GM23248 (cell line): ENCODE results near the gene LCMT2. TPM values are rescaled to one million over a fixed set of nuclear protein-coding genes. Genes with fewer than 3 reads are reported as not detected.
"Not testable (repeated sequence)": the region's sequence is repeated elsewhere in the genome, so short reads cannot be mapped to it uniquely, and the experiment has no call there.

Experiments used
- DNase-seq: peaks from one replicate; pipeline ENCODE4 v3.0.0-alpha.2; 2015
- H2AFZ ChIP-seq: fragments of 200-600 bp; sonication (generic); 2 replicates; pipeline ENCODE4 v1.6.1; 2016; ENCODE audit warnings: antibody characterized with exemption
- H3F3A ChIP-seq: fragments of 200-600 bp; sonication (generic); 2 replicates; pipeline ENCODE4 v1.6.1; 2016; ENCODE audit warnings: mild to moderate bottlenecking, antibody characterized with exemption, mixed run types; ENCODE audit not compliant: insufficient read depth
- H3K27ac ChIP-seq: fragments of 200-600 bp; sonication (generic); 2 replicates; pipeline ENCODE4 v1.5.1; 2016; ENCODE audit warnings: mild to moderate bottlenecking
- H3K27me3 ChIP-seq: fragments of 200-600 bp; sonication (generic); replicated peaks from 2 replicates; pipeline ENCODE4 v1.6.1; 2016; ENCODE audit warnings: mild to moderate bottlenecking; ENCODE audit not compliant: insufficient read depth
- H3K36me3 ChIP-seq: fragments of 200-600 bp; sonication (generic); 2 replicates; pipeline ENCODE4 v1.6.1; 2016; ENCODE audit warnings: low read depth, mild to moderate bottlenecking
- H3K4me1 ChIP-seq: fragments of 200-600 bp; sonication (generic); 2 replicates; pipeline ENCODE4 v1.6.1; 2016; ENCODE audit warnings: mild to moderate bottlenecking; ENCODE audit not compliant: insufficient read depth
- H3K4me2 ChIP-seq: fragments of 200-600 bp; sonication (generic); one replicate; pipeline ENCODE4 v1.6.1; 2016; ENCODE audit warnings: mild to moderate bottlenecking; ENCODE audit not compliant: unreplicated experiment
- H3K4me3 ChIP-seq: fragments of 200-600 bp; sonication (generic); 2 replicates; pipeline ENCODE4 v1.5.1; 2016; ENCODE audit warnings: mild to moderate bottlenecking
- H3K79me2 ChIP-seq: fragments of 200-600 bp; sonication (generic); 2 replicates; pipeline ENCODE4 v1.6.1; 2016; ENCODE audit warnings: mild to moderate bottlenecking; ENCODE audit not compliant: insufficient read depth
- H3K9ac ChIP-seq: fragments of 200-600 bp; sonication (generic); 2 replicates; pipeline ENCODE4 v1.6.1; 2016; ENCODE audit warnings: mild to moderate bottlenecking
- H3K9me2 ChIP-seq: fragments of 200-600 bp; sonication (generic); 2 replicates; pipeline ENCODE4 v1.6.1; 2016; ENCODE audit warnings: mixed run types, mild to moderate bottlenecking, moderate library complexity; ENCODE audit not compliant: insufficient read depth
- H3K9me3 ChIP-seq: fragments of 200-600 bp; sonication (generic); one replicate; pipeline ENCODE4 v1.6.1; 2017; ENCODE audit warnings: low read depth
- H4K20me1 ChIP-seq: fragments of 200-600 bp; sonication (generic); 2 replicates; pipeline ENCODE4 v1.6.0; 2016; ENCODE audit not compliant: insufficient read depth
- EZH2 ChIP-seq: fragments of 200-600 bp; sonication (generic); IDR thresholded peaks from 2 replicates; pipeline ENCODE4 v1.6.1; 2018; ENCODE audit warnings: antibody characterized with exemption, mild to moderate bottlenecking; ENCODE audit not compliant: insufficient read depth, poor library complexity, severe bottlenecking
- EZH2phosphoT487 ChIP-seq: fragments of 200-600 bp; sonication (generic); IDR thresholded peaks from 2 replicates; pipeline ENCODE4 v1.6.1; 2018; ENCODE audit warnings: antibody characterized with exemption, moderate library complexity, mild to moderate bottlenecking, low read depth; ENCODE audit not compliant: insufficient read depth
- WGBS, 2 experiments: methylation state at CpG; one replicate each; pipeline ENCODE4 v1.1.6; 2015 to 2017; ENCODE audit warnings: low lambda C conversion rate in 2 of 2, low coverage in 1 of 2; ENCODE audit errors: missing lambda C conversion rate in 2 of 2; 5-methylcytosine and 5-hydroxymethylcytosine counted together
- in situ Hi-C: fragments of 300-500 bp; cut with MboI; formaldehyde crosslinking; loops from 2 replicates; pipeline ENCODE4 v1.15.0; 2020
- polyA plus RNA-seq: library from polyadenylated mRNA; unstranded; fragments of >200 nt; fragmentation: Nextera tagmentation; extraction: Ambion mirVana; gene quantifications from 2 replicates; pipeline ENCODE4 v1.2.1, GENCODE V29; 2016
- total RNA-seq: library from RNA; depleted of rRNA; stranded (reverse); fragments of >200 nt; shearing (Covaris generic); gene quantifications from 2 replicates; pipeline ENCODE4 v1.2.3, GENCODE V29; 2014

The LCMT2 gene
- total and polyA plus RNA-seq, 2 experiments from 2014 or later: 7.7 to 8.4 TPM

GRCh38 chr15:43293432-43293831 is 36.9 kb downstream of the LCMT2 start:
- TF ChIP-seq EZH2phosphoT487 (no peak), EZH2 (no peak)
- no peak overlapping the region for H3K27ac ChIP-seq
- H3F3A ChIP-seq: no peaks in the 10 kb centered on the region; the same call in 1 of the 2 replicates
- H3K9me2 ChIP-seq: no peaks in the 10 kb centered on the region
- in situ Hi-C loops: no loop called here
- H3K9ac ChIP-seq: no peak overlapping the region
- no peaks in the 10 kb centered on the region for H3K79me2 ChIP-seq
- peaks cover 51% of the 10 kb centered on the region for H3K27me3 ChIP-seq
- H3K4me1 ChIP-seq: peaks cover 11% of the 10 kb centered on the region; the same call in 1 of the 2 replicates
- H3K9me3 ChIP-seq: no peaks in the 10 kb centered on the region
- no peaks in the 10 kb centered on the region for H3K36me3 ChIP-seq
- no peak overlapping the region for H3K4me3 ChIP-seq
- no peak overlapping the region for H3K4me2 ChIP-seq
- peak; percentile 22 for DNase-seq
- no peaks in the 10 kb centered on the region for H4K20me1 ChIP-seq
- H2AFZ ChIP-seq: no peak overlapping the region
- 9 to 11% methylated on average over 13 to 17 of the region's 24 CpGs for WGBS, 2 experiments

DNA sequence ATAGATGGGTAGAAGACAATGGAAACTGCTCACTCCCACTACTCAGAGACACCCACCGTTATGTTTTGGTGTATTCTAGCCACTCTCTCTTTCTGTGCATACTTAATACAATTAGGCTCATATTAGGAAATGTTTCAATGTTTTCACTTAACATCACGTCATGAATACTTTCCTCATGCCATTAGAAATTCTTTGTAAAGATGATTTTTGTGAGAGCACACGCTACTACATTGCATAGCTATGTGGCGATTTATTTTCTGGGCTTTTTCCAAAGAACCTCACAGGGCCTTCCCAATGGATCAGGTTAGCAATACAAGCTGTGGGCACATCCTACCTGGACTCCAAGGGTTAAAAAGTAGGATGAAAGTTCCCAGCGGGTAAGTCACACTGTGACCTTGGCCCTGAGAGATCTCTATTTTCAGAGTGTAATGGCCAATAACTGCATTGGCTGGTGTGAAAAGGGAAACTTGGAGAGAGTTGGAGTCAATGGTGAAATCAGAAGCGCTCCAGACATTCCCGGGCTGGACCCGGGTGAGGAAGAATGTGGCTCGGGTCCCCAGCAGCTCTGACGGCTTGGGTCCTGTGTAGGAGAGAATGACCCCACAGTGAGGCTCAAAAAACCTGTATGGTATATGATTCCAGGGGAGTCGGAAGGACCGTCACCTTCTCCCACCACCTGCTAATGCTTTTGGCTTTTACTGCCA is 37.8 kb downstream of the LCMT2 start:
- Histone ChIP-seq H3K9me2 (no peaks in the 10 kb centered on the region), H3K4me1 (peaks cover 11% of the 10 kb centered on the region; the same call in 1 of the 2 replicates), H2AFZ (no peak overlapping the region), H3K4me2 (no peak overlapping the region), H3K36me3 (no peaks in the 10 kb centered on the region), H3K79me2 (no peaks in the 10 kb centered on the region), H3K9ac (no peak overlapping the region), H3K27ac (no peak overlapping the region), H3K4me3 (no peak overlapping the region), H3K9me3 (no peaks in the 10 kb centered on the region), H3K27me3 (peaks cover 53% of the 10 kb centered on the region), H3F3A (no peaks in the 10 kb centered on the region; the same call in 1 of the 2 replicates), H4K20me1 (no peaks in the 10 kb centered on the region)
- peak; percentile 67 for DNase-seq
- in situ Hi-C loops: no loop called here
- TF ChIP-seq EZH2phosphoT487: no peak
- no peak for TF ChIP-seq EZH2
- WGBS, 2 experiments: 29 to 31% methylated on average over 12 of the region's 12 CpGs

DNA sequence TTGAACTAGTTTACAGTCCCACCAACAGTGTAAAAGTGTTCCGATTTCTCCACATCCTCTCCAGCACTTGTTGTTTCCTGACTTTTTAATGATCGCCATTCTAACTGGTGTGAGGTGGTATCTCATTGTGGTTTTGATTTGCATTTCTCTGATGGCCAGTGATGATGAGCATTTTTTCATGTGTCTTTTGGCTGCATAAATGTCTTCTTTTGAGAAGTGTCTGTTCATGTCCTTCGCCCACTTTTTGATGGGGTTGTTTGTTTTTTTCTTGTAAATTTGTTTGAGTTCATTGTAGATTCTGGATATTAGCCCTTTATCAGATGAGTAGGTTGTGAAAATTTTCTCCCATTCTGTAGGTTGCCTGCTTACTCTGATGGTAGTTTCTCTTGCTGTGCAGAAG is 40.7 kb downstream of the LCMT2 start:
- in situ Hi-C loops, H3K79me2 ChIP-seq, H3K9me3 ChIP-seq, H3K9me2 ChIP-seq, DNase-seq, H3K9ac ChIP-seq, H3K4me2 ChIP-seq, H2AFZ ChIP-seq, H3F3A ChIP-seq, H3K4me3 ChIP-seq, H3K36me3 ChIP-seq, H4K20me1 ChIP-seq, H3K27ac ChIP-seq: not testable (repeated sequence)
- WGBS, 2 experiments: 80 to 96% methylated on average over 2 of the region's 3 CpGs
- Histone ChIP-seq H3K27me3 (peaks cover 41% of the 10 kb centered on the region), H3K4me1 (peaks cover 11% of the 10 kb centered on the region; the same call in 1 of the 2 replicates)

DNA sequence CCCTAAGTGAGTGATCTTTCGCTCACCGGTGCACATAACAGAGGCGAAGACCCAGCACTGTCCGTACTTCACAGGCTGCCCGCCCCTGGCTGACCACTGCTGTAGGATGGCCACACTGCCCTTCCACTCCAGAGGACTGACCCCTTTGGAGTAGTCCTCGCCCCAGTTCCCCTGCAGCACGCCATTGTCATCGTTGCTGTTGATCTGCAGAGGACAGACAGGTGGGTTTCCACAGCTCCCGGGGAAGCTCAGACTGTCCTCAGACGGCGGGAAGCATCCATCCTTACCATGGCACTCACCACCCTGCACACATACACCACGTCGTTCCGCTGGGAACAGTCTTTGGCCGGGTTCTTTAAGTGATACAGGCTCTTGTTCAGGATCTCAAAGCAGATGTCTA is 43.1 kb downstream of the LCMT2 start:
- H4K20me1 ChIP-seq: no peaks in the 10 kb centered on the region
- in situ Hi-C loops: no loop called here
- no peak overlapping the region for H3K9ac ChIP-seq
- H3K27me3 ChIP-seq: peaks cover 41% of the 10 kb centered on the region; the same call in 1 of the 2 replicates
- no peak overlapping the region for H3K4me3 ChIP-seq
- no peak overlapping the region for H3K27ac ChIP-seq
- no peak overlapping the region for H2AFZ ChIP-seq
- no peaks in the 10 kb centered on the region for H3K9me3 ChIP-seq
- no peak for DNase-seq
- H3K79me2 ChIP-seq: no peaks in the 10 kb centered on the region
- no peaks in the 10 kb centered on the region for H3K9me2 ChIP-seq
- TF ChIP-seq EZH2phosphoT487 (no peak), EZH2 (no peak)
- no peaks in the 10 kb centered on the region for H3K36me3 ChIP-seq
- no peak overlapping the region for H3K4me2 ChIP-seq
- no peaks in the 10 kb centered on the region; the same call in 1 of the 2 replicates for H3F3A ChIP-seq
- 51% methylated on average over 15 of the region's 15 CpGs for WGBS, 2 experiments
- 0 out of 2 replicates have a peak, but pooled peaks cover 5% of the 10 kb centered on the region for H3K4me1 ChIP-seq
